Stimulated activated CD8-positive, alpha-beta memory T cell treated with anti-CD3 and anti-CD28 coated beads, Interleukin-12 subunit alpha, Interleukin-12 subunit beta, amount 100 ng/mL, for 1 hour (primary cell): ENCODE measurements around the gene CCDC9.
"Not testable (repeated sequence)": the region's sequence is repeated elsewhere in the genome, so short reads cannot be mapped to it uniquely, and the experiment has no call there.

Experiments
- DNase-seq: peaks from one replicate; pipeline ENCODE4 v3.0.0-alpha.2; 2020; ENCODE audit warnings: low read depth

Gene CCDC9

GRCh38 chr19:47232422-47233211 lies 23.7 kb upstream of the CCDC9 start:
- no peak for DNase-seq

- no peak for DNase-seq
Measured at GRCh38 chr19:47236072-47236675, 20.2 kb upstream of the CCDC9 start.

GRCh38 chr19:47239152-47239551 lies 17.2 kb upstream of the CCDC9 start:
- DNase-seq, result no peak

GRCh38 chr19:47239610-47240296 lies 16.6 kb upstream of the CCDC9 start:
- DNase-seq, result no peak

GRCh38 chr19:47240556-47240955 lies 15.8 kb upstream of the CCDC9 start:
- DNase-seq, result no peak

- DNase-seq, result peak; percentile 84
Measured at GRCh38 chr19:47240996-47241918, 15.1 kb upstream of the CCDC9 start.

- DNase-seq, result no peak
Measured at GRCh38 chr19:47241919-47242577, 14.3 kb upstream of the CCDC9 start.

GRCh38 chr19:47243364-47243775 lies 13.0 kb upstream of the CCDC9 start:
- no peak for DNase-seq

GRCh38 chr19:47243776-47244547 lies 12.4 kb upstream of the CCDC9 start:
- peak; percentile 72 for DNase-seq

GRCh38 chr19:47247308-47247990 lies 8.9 kb upstream of the CCDC9 start:
- peak; percentile 68 for DNase-seq

GRCh38 chr19:47253016-47253415 lies 3.3 kb upstream of the CCDC9 start:
- DNase-seq, result not testable (repeated sequence)

GRCh38 chr19:47253467-47253881 lies 2.9 kb upstream of the CCDC9 start:
- no peak for DNase-seq

GRCh38 chr19:47253970-47254369 lies 2.4 kb upstream of the CCDC9 start:
- no peak for DNase-seq

- peak; percentile 99 for DNase-seq
Measured at GRCh38 chr19:47256693-47257410, 527 bp downstream of the CCDC9 start.

GRCh38 chr19:47257411-47258169 lies 1.3 kb downstream of the CCDC9 start:
- no peak for DNase-seq

GRCh38 chr19:47258434-47258833 lies 2.1 kb downstream of the CCDC9 start:
- no peak for DNase-seq

- no peak for DNase-seq
Measured at GRCh38 chr19:47258895-47259555, 2.7 kb downstream of the CCDC9 start.

GRCh38 chr19:47260476-47260875 lies 4.2 kb downstream of the CCDC9 start:
- DNase-seq, result no peak
